Fibroblast of villous mesenchyme (primary cell): ENCODE results near the gene ASB9. TPM values are rescaled to one million over a fixed set of nuclear protein-coding genes. Genes with fewer than 3 reads are reported as not detected.
A peak's percentile ranks its signal among the peaks of the same experiment; 100 is the strongest.
"Not testable (repeated sequence)": the region's sequence is repeated elsewhere in the genome, so short reads cannot be mapped to it uniquely, and the experiment has no call there.

Source experiments
- DNase-seq: peaks from one replicate; pipeline ENCODE4 v3.0.0-alpha.2; 2010; ENCODE audit warnings: low read depth
- H3K4me3 ChIP-seq: 2 replicates; pipeline ENCODE4 v1.5.1; 2011; ENCODE audit warnings: low read depth, mild to moderate bottlenecking, low read length
- CTCF ChIP-seq: IDR thresholded peaks from 2 replicates; pipeline ENCODE4 v1.5.1; 2012; ENCODE audit warnings: low read depth, mild to moderate bottlenecking, low read length; ENCODE audit not compliant: insufficient read depth
- total RNA-seq: library from RNA; depleted of rRNA; stranded (reverse); fragments of >200 nt; gene quantifications from 2 replicates; pipeline ENCODE4 v1.2.3, GENCODE V29; 2012

Gene ASB9
- total RNA-seq, 1 donor: 2.6 TPM

DNA sequence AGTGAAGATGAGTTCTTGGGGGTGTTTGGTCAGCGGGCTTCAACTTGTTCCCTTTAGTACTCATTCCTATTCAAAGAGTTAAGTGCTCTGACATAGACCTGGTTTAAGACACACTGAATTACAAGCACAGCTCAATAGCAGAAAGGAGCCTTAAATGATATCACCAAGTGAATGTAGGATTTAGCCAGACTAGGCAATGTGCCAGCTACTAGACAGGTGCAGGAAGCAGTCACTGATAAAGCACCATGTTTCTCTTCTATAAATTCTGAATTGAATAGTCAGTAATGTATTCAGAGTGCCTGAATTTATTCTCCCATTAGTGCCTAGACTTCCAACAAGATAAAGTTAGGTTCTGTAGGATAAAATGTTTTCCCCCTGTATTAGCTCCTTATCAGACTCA is 63.6 kb downstream of the ASB9 start:
- no peak overlapping the region for H3K4me3 ChIP-seq
- DNase-seq: no peak
- no peak for TF ChIP-seq CTCF

- H3K4me3 ChIP-seq: no peak overlapping the region
- no peak for DNase-seq
- TF ChIP-seq CTCF: no peak
These were observed 65.6 kb downstream of the ASB9 start for GRCh38 chrX:15204130-15204751.

DNA sequence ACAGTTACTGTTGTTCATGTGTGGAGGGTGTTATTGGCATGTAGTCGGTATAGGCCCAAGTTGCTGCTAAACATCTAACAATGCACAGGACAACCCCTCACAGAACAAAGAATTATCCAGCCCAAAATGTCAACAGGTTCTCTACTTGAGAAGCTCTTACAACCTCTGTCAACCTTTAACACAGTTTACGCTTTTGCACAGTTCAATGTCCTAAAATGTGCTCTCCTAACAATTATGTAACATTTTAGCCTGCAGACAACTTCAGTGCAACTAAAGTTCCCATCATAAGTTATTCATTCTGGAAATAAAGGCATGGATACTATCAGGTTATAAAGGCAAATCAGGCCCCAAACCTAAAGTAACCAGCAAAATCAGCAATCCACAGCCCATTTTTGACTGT is 66.2 kb downstream of the ASB9 start:
- DNase-seq: no peak
- H3K4me3 ChIP-seq: no peak overlapping the region
- no peak for TF ChIP-seq CTCF

DNA sequence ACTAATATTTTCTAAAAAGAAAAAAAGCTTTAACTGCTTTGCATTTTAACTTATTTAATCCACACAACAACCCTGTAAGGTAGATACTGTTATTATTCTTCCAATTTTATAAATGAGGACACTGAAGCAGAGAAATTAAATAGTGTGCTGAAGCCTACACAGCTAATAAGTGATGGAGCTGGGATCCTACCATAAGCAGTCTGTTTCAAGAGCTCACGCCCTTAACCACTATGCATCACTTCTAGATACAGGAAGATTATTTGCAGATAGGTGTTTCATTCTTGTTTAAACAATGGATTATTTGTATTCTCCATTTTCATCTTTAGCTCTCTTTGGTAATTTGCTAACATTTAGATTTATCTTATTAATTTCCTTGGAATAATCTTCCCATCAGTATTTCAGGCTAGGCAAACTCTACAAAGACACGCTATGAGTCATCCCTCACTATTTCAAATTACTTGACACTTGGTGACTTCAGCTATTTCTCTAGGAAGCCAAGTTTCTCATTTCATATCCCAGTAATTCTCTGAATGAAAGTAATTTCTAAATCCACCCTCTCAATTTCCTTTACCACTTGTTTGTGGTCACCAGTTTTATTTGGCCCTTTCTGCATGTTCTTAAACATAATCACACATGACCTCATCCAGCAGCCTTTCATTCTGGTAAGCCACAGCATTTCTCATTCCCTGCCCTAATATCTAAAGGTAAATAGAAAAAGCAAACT is 67.3 kb downstream of the ASB9 start:
- peak; percentile 27 for DNase-seq
- H3K4me3 ChIP-seq: no peak overlapping the region
- TF ChIP-seq CTCF: no peak

GRCh38 chrX:15200871-15201270 is 69.0 kb downstream of the ASB9 start:
- TF ChIP-seq CTCF: no peak
- H3K4me3 ChIP-seq: no peak overlapping the region
- DNase-seq: no peak

DNA sequence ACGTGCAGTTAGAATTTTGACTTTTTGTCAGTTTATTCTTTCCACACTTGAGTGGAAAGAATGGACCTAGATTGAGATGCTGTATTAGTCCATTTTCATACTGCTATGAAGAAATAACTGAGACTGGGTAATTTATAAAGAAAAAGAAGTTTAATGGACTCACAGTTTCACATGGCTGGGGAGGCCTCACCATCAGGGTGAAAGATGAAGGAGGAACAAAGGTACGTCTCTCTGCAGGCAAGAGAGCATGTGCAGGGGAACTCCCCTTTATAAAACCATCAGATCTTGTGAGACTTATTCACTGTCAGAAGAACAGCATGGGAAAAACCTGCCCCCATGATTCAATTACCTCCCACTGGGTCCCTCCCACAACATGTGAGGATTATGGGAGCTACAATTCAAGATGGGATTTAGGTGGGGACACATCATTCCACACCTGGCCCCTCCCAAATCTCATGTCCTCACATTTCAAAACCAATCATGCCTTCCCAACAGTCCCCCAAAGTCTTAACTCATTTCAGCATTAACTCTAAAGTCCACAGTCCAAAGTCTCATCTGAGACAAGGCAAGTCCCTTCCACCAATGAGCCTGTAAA is 71.2 kb downstream of the ASB9 start:
- DNase-seq, H3K4me3 ChIP-seq: not testable (repeated sequence)

- DNase-seq: no peak
- H3K4me3 ChIP-seq: no peak overlapping the region
- TF ChIP-seq CTCF: no peak
These were observed 75.7 kb downstream of the ASB9 start for GRCh38 chrX:15194146-15194545.
